HepG2 (cell line): ENCODE measurements around the gene CHCHD3. TPM values are rescaled to one million over a fixed set of nuclear protein-coding genes. Genes with fewer than 3 reads are reported as not detected.

Source experiments
- ATAC-seq: fragments of 200-7000 bp; cut with Tn5 transposase; 3 replicates; pipeline ENCODE4 v1.9.1; 2020; ENCODE audit warnings: mild to moderate bottlenecking, moderate library complexity
- BruUV-seq: library from RNA; stranded (reverse); fragments of 400-500 nt; replicated peaks from 2 replicates; lab custom pipeline; 2021; lab: Mats Ljungman, UMichigan
- CTCF ChIA-PET: fragments of 300-600 bp; formaldehyde crosslinking; extraction: SDS; loops from one replicate; lab custom pipeline; 2021; ENCODE audit warnings: low total read pairs, inconsistent platforms, low intra/inter-chr PET ratio; lab: Yijun Ruan, JAX
- POLR2A ChIA-PET: fragments of 350-600 bp; sonication (Branson Sonifier 250); formaldehyde crosslinking; loops from one replicate; lab custom pipeline; 2020; ENCODE audit warnings: antibody characterized with exemption, inconsistent platforms; lab: Yijun Ruan, JAX
- DNase-seq: peaks from one replicate; pipeline ENCODE4 v3.0.0-alpha.2; 2015; ENCODE audit warnings: low spot score
- FAIRE-seq: peaks from 3 replicates; lab custom pipeline; 2011; peaks lifted over from hg19 to GRCh38; lab: Jason Lieb, UNC
- H2AFZ ChIP-seq: one replicate; pipeline ENCODE4 v1.6.1; 2011; ENCODE audit warnings: low read length, inconsistent platforms
- H3K27ac ChIP-seq: fragments of 300-600 bp; 3 replicates; pipeline ENCODE4 v1.8.0; 2011; ENCODE audit warnings: mixed run types, mild to moderate bottlenecking, mixed read lengths, low read length, inconsistent platforms; ENCODE audit not compliant: insufficient read depth; ENCODE audit errors: extremely low read length
- H3K27me3 ChIP-seq, 2 experiments: fragments of 200-600 bp in 1 of 2; 2 replicates in 1 of 2; 3 replicates in 1 of 2; pipeline versions ENCODE4 v1.6.0 to v1.8.0; 2011; ENCODE audit warnings: low read length in 2 of 2, mild to moderate bottlenecking in 2 of 2, moderate library complexity in 2 of 2, inconsistent platforms in 1 of 2; ENCODE audit not compliant: insufficient read depth in 2 of 2, control insufficient read depth in 1 of 2
- H3K36me3 ChIP-seq, 2 experiments: fragments of 200-600 bp in 1 of 2; replicated peaks in 1 of 2; 2 replicates in 1 of 2; 3 replicates in 1 of 2; pipeline versions ENCODE4 v1.5.1 to v1.8.0; 2011; ENCODE audit warnings: low read length in 2 of 2, inconsistent platforms in 1 of 2; ENCODE audit not compliant: insufficient read depth in 2 of 2, control insufficient read depth in 1 of 2
- H3K4me1 ChIP-seq: 2 replicates; pipeline ENCODE4 v1.5.1; 2012; ENCODE audit warnings: low read length, inconsistent platforms; ENCODE audit not compliant: insufficient read depth
- H3K4me2 ChIP-seq: 2 replicates; pipeline ENCODE4 v1.6.0; 2011; ENCODE audit warnings: low read depth, low read length, inconsistent platforms
- H3K4me3 ChIP-seq, 3 experiments: fragments of 200-600 bp in 1 of 3; sonication (generic), shearing (Covaris generic) in 1 of 3; replicated peaks in 1 of 3; 2 replicates each; pipeline ENCODE4 v1.5.1; 2011 to 2016; ENCODE audit warnings: low read length in 3 of 3, inconsistent platforms in 2 of 3, low read depth in 2 of 3, mild to moderate bottlenecking in 2 of 3, control low read depth in 1 of 3, mixed read lengths in 1 of 3; ENCODE audit not compliant: insufficient read depth in 1 of 3
- H3K79me2 ChIP-seq: one replicate; pipeline ENCODE4 v1.6.1; 2011; ENCODE audit warnings: low read length, inconsistent platforms; ENCODE audit not compliant: insufficient read depth
- H3K9ac ChIP-seq: 2 replicates; pipeline ENCODE4 v1.6.0; 2011; ENCODE audit warnings: mild to moderate bottlenecking, low read depth, low read length, inconsistent platforms; ENCODE audit not compliant: insufficient read depth
- H3K9me3 ChIP-seq: 2 replicates; pipeline ENCODE4 v1.5.1; 2012; ENCODE audit warnings: mild to moderate bottlenecking, low read length
- H4K20me1 ChIP-seq: 2 replicates; pipeline ENCODE4 v1.6.0; 2011; ENCODE audit warnings: inconsistent platforms, mild to moderate bottlenecking, low read length, moderate library complexity; ENCODE audit not compliant: insufficient read depth
- CHD2 ChIP-seq: IDR thresholded peaks from 2 replicates; pipeline ENCODE4 v1.6.1; 2011; ENCODE audit warnings: low read depth, low read length, improper control_type of control experiment
- ESRRA ChIP-seq: sonication (generic); formaldehyde crosslinking; IDR thresholded peaks from 2 replicates; pipeline ENCODE4 v1.5.1; 2020; ENCODE audit warnings: mild to moderate bottlenecking, low read depth, missing genetic modification reagents
- ETV5 ChIP-seq: IDR thresholded peaks from 2 replicates; pipeline ENCODE4 v1.6.1; 2018; ENCODE audit warnings: missing biosample characterization, missing genetic modification reagents, inconsistent platforms, borderline replicate concordance
- GPN1 ChIP-seq: sonication (generic); formaldehyde crosslinking; IDR thresholded peaks from 2 replicates; pipeline ENCODE4 v1.5.1; 2020; ENCODE audit warnings: missing genetic modification reagents, borderline replicate concordance
- HMGA1 ChIP-seq: sonication (generic); formaldehyde crosslinking; conservative IDR thresholded peaks from 2 replicates; pipeline ENCODE4 v1.4.0; 2020; ENCODE audit warnings: missing genetic modification reagents
- IKZF4 ChIP-seq: sonication (generic); formaldehyde crosslinking; IDR thresholded peaks from 2 replicates; pipeline ENCODE4 v1.5.1; 2020; ENCODE audit warnings: borderline replicate concordance, mild to moderate bottlenecking, low read depth, missing genetic modification reagents; ENCODE audit errors: not compliant biosample characterization
- KDM3A ChIP-seq: IDR thresholded peaks from 2 replicates; pipeline ENCODE4 v1.6.1; 2018; ENCODE audit warnings: low read depth, missing compliant biosample characterization
- MAF1 ChIP-seq: sonication (generic); formaldehyde crosslinking; IDR thresholded peaks from 2 replicates; pipeline ENCODE4 v1.5.0; 2020; ENCODE audit warnings: missing genetic modification reagents, borderline replicate concordance
- NFE2L1 ChIP-seq: sonication (generic); formaldehyde crosslinking; IDR thresholded peaks from 2 replicates; pipeline ENCODE4 v1.4.0; 2020; ENCODE audit warnings: missing genetic modification reagents, mild to moderate bottlenecking, borderline replicate concordance
- NFYC ChIP-seq: IDR thresholded peaks from 2 replicates; pipeline ENCODE4 v1.6.1; 2016; ENCODE audit warnings: missing genetic modification reagents, missing compliant biosample characterization
- SNRNP70 ChIP-seq: fragments of 200-400 bp; formaldehyde crosslinking; IDR thresholded peaks from 2 replicates; pipeline ENCODE4 v1.6.1; 2017; ENCODE audit warnings: mild to moderate bottlenecking, low read depth, low read length, moderate library complexity
- ZNF33A ChIP-seq: sonication (generic); formaldehyde crosslinking; IDR thresholded peaks from 2 replicates; pipeline ENCODE4 v1.5.1; 2020; ENCODE audit warnings: missing genetic modification reagents, mild to moderate bottlenecking, moderate library complexity, borderline replicate concordance
- ZNF350 ChIP-seq: sonication (generic); formaldehyde crosslinking; IDR thresholded peaks from 2 replicates; pipeline ENCODE4 v1.4.0; 2020; ENCODE audit warnings: mild to moderate bottlenecking, low read depth, missing genetic modification reagents, borderline replicate concordance
- ZNF446 ChIP-seq: sonication (generic); formaldehyde crosslinking; IDR thresholded peaks from 2 replicates; pipeline ENCODE4 v1.5.0; 2020; ENCODE audit warnings: mild to moderate bottlenecking, missing genetic modification reagents
- ZNF788 ChIP-seq: sonication (generic); formaldehyde crosslinking; IDR thresholded peaks from 2 replicates; pipeline ENCODE4 v1.5.0; 2020; ENCODE audit warnings: mild to moderate bottlenecking, missing genetic modification reagents, borderline replicate concordance
- WGBS: methylation state at CpG from one replicate; pipeline ENCODE4 v1.1.6; 2017; ENCODE audit warnings: low lambda C conversion rate; 5-methylcytosine and 5-hydroxymethylcytosine counted together
- in situ Hi-C: cut with HindIII; loops from 2 replicates; pipeline ENCODE4 v1.10.0; 2017; ENCODE audit warnings: low pct_unique_long_range_greater_than_20kb; ENCODE audit not compliant: extremely low pct_ligation_motif_present
- intact Hi-C: fragments of 100-400 bp; cut with micrococcal nuclease; formaldehyde crosslinking; loops from one replicate; pipeline ENCODE4 v1.10.0; 2022; ENCODE audit not compliant: unreplicated experiment
- polyA plus RNA-seq, 8 experiments: library from polyadenylated mRNA; depleted of rRNA in 3 of 8; stranded (reverse) in 7 of 8; unstranded in 1 of 8; fragments of >200 nt; fragmentation: Illumina TruSeq in 4 of 8; extraction: Trizol in 4 of 8; gene quantifications; 2 replicates each; pipeline versions ENCODE4 v1.2.1 to v1.2.3, GENCODE V29; 2011 to 2016; ENCODE audit warnings: low read depth in 4 of 8, missing spikeins in 1 of 8, mixed read lengths in 1 of 8; ENCODE audit not compliant: insufficient read depth in 1 of 8
- total RNA-seq, 5 experiments: library from RNA; depleted of rRNA; stranded (reverse); fragments of >200 nt; fragmentation: Illumina TruSeq; extraction: Trizol; gene quantifications; 2 replicates each; pipeline ENCODE4 v1.2.3, GENCODE V29; 2016; ENCODE audit warnings: low read depth in 1 of 5
- TF ChIP-seq, protein P1 (sequence below): sonication (generic); formaldehyde crosslinking; IDR thresholded peaks from 2 replicates; pipeline ENCODE4 v1.5.0; 2020; ENCODE audit warnings: missing genetic modification reagents
- TF ChIP-seq, protein P2 (sequence below): sonication (generic); formaldehyde crosslinking; IDR thresholded peaks from 2 replicates; pipeline ENCODE4 v1.9.0; 2021; ENCODE audit warnings: missing genetic modification reagents, borderline replicate concordance

The CHCHD3 gene
- total and polyA plus RNA-seq, 2 of the 13 experiments (the other 11 are each of a cell fraction or from before 2014, with no cell fraction given) = 32.7 to 86.8 TPM

DNA sequence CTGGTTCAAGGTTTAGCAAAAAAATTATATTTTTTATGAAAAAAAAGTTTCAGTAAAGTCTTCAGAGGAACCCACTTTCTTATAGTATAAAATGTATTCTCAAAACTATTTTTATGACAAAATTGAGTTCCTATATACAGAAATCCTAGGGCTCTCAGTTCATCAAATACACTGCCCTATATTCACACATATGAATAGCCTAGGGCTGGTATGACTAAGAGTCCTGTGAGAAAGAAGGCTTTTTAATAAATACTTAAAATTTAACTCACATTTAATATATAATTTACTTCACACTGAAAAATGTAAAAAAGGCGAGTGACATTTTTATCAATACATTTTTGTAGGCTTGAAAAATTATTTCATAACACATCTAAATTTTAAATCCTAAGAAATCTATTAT is 16.6 kb downstream of the CHCHD3 start:
- TF ChIP-seq ZNF350 (CRISPR knock-in tag) (no peak), NFE2L1 (CRISPR knock-in tag) (no peak), HMGA1 (no peak), IKZF4 (CRISPR knock-in tag) (no peak), NFYC (CRISPR knock-in tag) (no peak), KDM3A (CRISPR knock-in tag) (no peak), SNRNP70 (no peak), ZNF33A (no peak), CHD2 (no peak), MAF1 (CRISPR knock-in tag) (no peak), GPN1 (no peak), ZNF788 (CRISPR knock-in tag) (no peak), ETV5 (no peak), ESRRA (CRISPR knock-in tag) (no peak), ZNF446 (no peak)
- TF ChIP-seq, protein P1, sequence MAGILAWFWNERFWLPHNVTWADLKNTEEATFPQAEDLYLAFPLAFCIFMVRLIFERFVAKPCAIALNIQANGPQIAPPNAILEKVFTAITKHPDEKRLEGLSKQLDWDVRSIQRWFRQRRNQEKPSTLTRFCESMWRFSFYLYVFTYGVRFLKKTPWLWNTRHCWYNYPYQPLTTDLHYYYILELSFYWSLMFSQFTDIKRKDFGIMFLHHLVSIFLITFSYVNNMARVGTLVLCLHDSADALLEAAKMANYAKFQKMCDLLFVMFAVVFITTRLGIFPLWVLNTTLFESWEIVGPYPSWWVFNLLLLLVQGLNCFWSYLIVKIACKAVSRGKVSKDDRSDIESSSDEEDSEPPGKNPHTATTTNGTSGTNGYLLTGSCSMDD (CRISPR knock-in tag) = no peak
- TF ChIP-seq, protein P2, sequence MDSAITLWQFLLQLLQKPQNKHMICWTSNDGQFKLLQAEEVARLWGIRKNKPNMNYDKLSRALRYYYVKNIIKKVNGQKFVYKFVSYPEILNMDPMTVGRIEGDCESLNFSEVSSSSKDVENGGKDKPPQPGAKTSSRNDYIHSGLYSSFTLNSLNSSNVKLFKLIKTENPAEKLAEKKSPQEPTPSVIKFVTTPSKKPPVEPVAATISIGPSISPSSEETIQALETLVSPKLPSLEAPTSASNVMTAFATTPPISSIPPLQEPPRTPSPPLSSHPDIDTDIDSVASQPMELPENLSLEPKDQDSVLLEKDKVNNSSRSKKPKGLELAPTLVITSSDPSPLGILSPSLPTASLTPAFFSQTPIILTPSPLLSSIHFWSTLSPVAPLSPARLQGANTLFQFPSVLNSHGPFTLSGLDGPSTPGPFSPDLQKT (CRISPR knock-in tag) = no peak
- Histone ChIP-seq H3K9me3 (no peaks in the 10 kb centered on the region), H3K36me3 (peaks cover 5 to 28% of the 10 kb centered on the region in 2 experiments; a peak in 4 of 5 replicates), H3K9ac (no peak overlapping the region), H3K27ac (no peak overlapping the region), H4K20me1 (no peaks in the 10 kb centered on the region; the same call in 1 of the 2 replicates), H3K4me3 (no peak overlapping the region), H3K4me2 (no peak overlapping the region), H3K27me3 (no peaks in the 10 kb centered on the region), H3K79me2 (peaks cover 6% of the 10 kb centered on the region), H3K4me1 (peaks cover 1% of the 10 kb centered on the region; the same call in 1 of the 2 replicates), H2AFZ (no peak overlapping the region)
- no peak for ATAC-seq
- in situ Hi-C loops (no loop called here), intact Hi-C loops (no loop called here)
- CTCF ChIA-PET = no interaction called here
- POLR2A ChIA-PET = no interaction called here
- BruUV-seq = no TSS peak
- no peak for DNase-seq
- FAIRE-seq = no peak
- 95% methylated on average over 1 of the region's 1 CpG for WGBS
